Right renal cortex interstitium (tissue), 3 donors: Measurements from ENCODE around the gene NAPG. TPM values are rescaled to one million over a fixed set of nuclear protein-coding genes. Genes with fewer than 3 reads are reported as not detected.
A peak's percentile ranks its signal among the peaks of the same experiment; 100 is the strongest.
"Not testable (repeated sequence)": the region's sequence is repeated elsewhere in the genome, so short reads cannot be mapped to it uniquely, and the experiment has no call there.

ENCODE experiments used
- DNase-seq, 3 donors: peaks; one replicate each; pipeline ENCODE4 v3.0.0-alpha.2; 2013; ENCODE audit warnings: low read depth in 3 of 3, low spot score in 2 of 3
- polyA plus RNA-seq, 3 donors: library from polyadenylated mRNA; unstranded; fragments of 120-200 nt; gene quantifications; one replicate each; pipeline ENCODE4 v1.2.1, GENCODE V29; 2013; ENCODE audit not compliant: insufficient read length in 3 of 3

NAPG gene
- polyA plus RNA-seq, 3 donors: 18.8 to 20.8 (median 19.1) TPM

GRCh38 chr18:10543277-10543676 is 17.4 kb downstream of the NAPG start:
- DNase-seq: no peak

GRCh38 chr18:10544093-10544748 is 18.4 kb downstream of the NAPG start:
- no peak for DNase-seq

GRCh38 chr18:10546557-10547300 is 20.9 kb downstream of the NAPG start:
- no peak for DNase-seq

GRCh38 chr18:10552226-10552625 is 26.4 kb downstream of the NAPG start:
- no peak for DNase-seq

GRCh38 chr18:10556251-10556650 is 30.4 kb downstream of the NAPG start:
- DNase-seq: not testable (repeated sequence)

- DNase-seq: no peak
These were observed 31.4 kb downstream of the NAPG start for GRCh38 chr18:10557085-10557677.

- no peak for DNase-seq
These were observed 32.6 kb downstream of the NAPG start for GRCh38 chr18:10558243-10558966.

- DNase-seq: no peak
These were observed 33.1 kb downstream of the NAPG start for GRCh38 chr18:10558967-10559298.

- no peak for DNase-seq
These were observed 34.0 kb downstream of the NAPG start for GRCh38 chr18:10559553-10560451.

- DNase-seq: peak; percentile 70 to 79 (median 72)
These were observed 34.7 kb downstream of the NAPG start for GRCh38 chr18:10560452-10561045.

- no peak for DNase-seq
These were observed 36.9 kb downstream of the NAPG start for GRCh38 chr18:10562773-10563160.

- DNase-seq: no peak
These were observed 38.1 kb downstream of the NAPG start for GRCh38 chr18:10563886-10564285.

- DNase-seq: no peak
These were observed 39.3 kb downstream of the NAPG start for GRCh38 chr18:10564975-10565773.

GRCh38 chr18:10565835-10566234 is 40.0 kb downstream of the NAPG start:
- DNase-seq: no peak

GRCh38 chr18:10566390-10566789 is 40.6 kb downstream of the NAPG start:
- no peak for DNase-seq

GRCh38 chr18:10569941-10570340 is 44.1 kb downstream of the NAPG start:
- not testable (repeated sequence) for DNase-seq

- DNase-seq: no peak
These were observed 44.8 kb downstream of the NAPG start for GRCh38 chr18:10570622-10571021.

- DNase-seq: no peak
These were observed 45.7 kb downstream of the NAPG start for GRCh38 chr18:10571537-10571936.

GRCh38 chr18:10573261-10573660 is 47.4 kb downstream of the NAPG start:
- DNase-seq: not testable (repeated sequence)
